SK-N-MC (cell line): ENCODE data around the gene LAMA5.

ENCODE experiments used
- EZH2 ChIP-seq: fragments of 200-600 bp; sonication (generic); IDR thresholded peaks from one replicate; pipeline ENCODE4 v1.6.1; 2017; ENCODE audit warnings: antibody characterized with exemption
- FOXP2 ChIP-seq: optimal IDR thresholded peaks from 2 replicates; pipeline ENCODE3; 2011; ENCODE audit warnings: mild to moderate bottlenecking, moderate library complexity; ENCODE audit not compliant: insufficient read depth; ENCODE audit errors: extremely low read length, control extremely low read depth
- POLR2AphosphoS5 ChIP-seq: IDR thresholded peaks from 2 replicates; pipeline ENCODE4 v1.6.1; 2012; ENCODE audit warnings: mild to moderate bottlenecking, low read depth, low read length, borderline replicate concordance

DNA sequence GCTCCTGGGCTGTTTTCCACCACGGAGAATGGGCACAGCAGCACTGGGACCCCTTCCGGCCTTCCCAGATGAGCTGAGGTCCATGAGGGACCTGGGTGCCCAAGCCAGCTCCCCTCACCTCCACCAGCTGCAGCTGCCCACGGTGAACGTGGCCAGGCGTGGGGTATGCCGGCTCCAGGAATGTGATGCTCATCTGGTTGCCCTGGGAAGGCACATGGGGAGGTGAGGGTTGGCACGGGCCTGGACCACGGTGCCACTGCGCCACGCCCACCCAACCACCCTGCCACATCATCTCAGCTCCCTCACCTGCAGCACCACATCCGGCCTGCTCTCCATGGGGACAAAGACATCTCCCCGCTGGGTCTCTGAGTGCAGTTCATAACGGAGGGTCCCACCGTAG, 40.6 kb downstream of the LAMA5 start:
- TF ChIP-seq FOXP2 = no peak
- TF ChIP-seq POLR2AphosphoS5 = no peak
- no peak for TF ChIP-seq EZH2
